ENCODE data around the gene SH3RF3. TPM values are rescaled to one million over a fixed set of nuclear protein-coding genes. Genes with fewer than 3 reads are reported as not detected.

Gene SH3RF3
- total and polyA plus RNA-seq, 9 of the 15 experiments (the other 6 are each of a cell fraction or from before 2014, with no cell fraction given): 0.02 TPM; not detected in 8

- Histone ChIP-seq H3K27me3 (ENCODE audit: control insufficient read depth in 2 of 2, insufficient read depth in 2 of 2, low read length in 2 of 2) (peaks cover 10 to 46% of the 10 kb centered on the region in 2 experiments; a peak in 3 of 5 replicates), H2AFZ (ENCODE audit: low read depth, low read length) (no peak overlapping the region), H3K36me3 (ENCODE audit: control insufficient read depth, insufficient read depth, low read length) (no peaks in the 10 kb centered on the region), H3K4me3 (no peak overlapping the region), H3K9ac (ENCODE audit: insufficient read depth in 1 of 2, low read depth in 2 of 2, low read length in 2 of 2) (no peak overlapping the region), H4K20me1 (replicated peaks; ENCODE audit: control insufficient read depth, insufficient read depth, low read length) (no peaks in the 10 kb centered on the region), H3K4me2 (ENCODE audit: insufficient read depth, low read length) (no peak overlapping the region), H3K27ac (ENCODE audit: extremely low read depth, low read depth, low read length) (no peak overlapping the region), H3K9me3 (replicated peaks; ENCODE audit: control insufficient read depth, insufficient read depth, low read depth, low read length) (no peaks in the 10 kb centered on the region), H3K4me1 (replicated peaks in 1 of 2; ENCODE audit: control insufficient read depth in 2 of 2, insufficient read depth in 2 of 2, low read length in 2 of 2) (no peaks in the 10 kb centered on the region), H3K9me1 (ENCODE audit: control insufficient read depth, insufficient read depth, low read length) (no peaks in the 10 kb centered on the region), H3K79me2 (ENCODE audit: control insufficient read depth, insufficient read depth, low read length) (no peaks in the 10 kb centered on the region)
- ChIA-PET CTCF (ENCODE audit: low intra/inter-chr PET ratio) (no interaction called here), POLR2A (no interaction called here)
- no TSS peak for BruUV-seq (replicated peaks)
- intact Hi-C loops (cut with micrococcal nuclease) (no loop called here), in situ Hi-C loops (cut with MboI) (no loop called here)
- DNase-seq (ENCODE audit: extremely low read depth in 1 of 4, low spot score in 3 of 4) (no peak), ATAC-seq (no peak), FAIRE-seq (no peak)
- WGBS (ENCODE audit: insufficient coverage, low coverage, missing lambda C conversion rate): 3% methylated on average over 6 of the region's 6 CpGs
- TF ChIP-seq ZNF655 (CRISPR knock-in tag; IDR thresholded peaks at IDR 0.05) (no peak), TAL1 (IDR thresholded peaks at IDR 0.05) (no peak), ZNF280A (IDR thresholded peaks at IDR 0.05; ENCODE audit: low read depth, partially characterized antibody) (no peak), ZNF253 (CRISPR knock-in tag; conservative IDR thresholded peaks at IDR 0.05) (no peak), DNMT1 (IDR thresholded peaks at IDR 0.05) (no peak)
- TF ChIP-seq, protein P1, sequence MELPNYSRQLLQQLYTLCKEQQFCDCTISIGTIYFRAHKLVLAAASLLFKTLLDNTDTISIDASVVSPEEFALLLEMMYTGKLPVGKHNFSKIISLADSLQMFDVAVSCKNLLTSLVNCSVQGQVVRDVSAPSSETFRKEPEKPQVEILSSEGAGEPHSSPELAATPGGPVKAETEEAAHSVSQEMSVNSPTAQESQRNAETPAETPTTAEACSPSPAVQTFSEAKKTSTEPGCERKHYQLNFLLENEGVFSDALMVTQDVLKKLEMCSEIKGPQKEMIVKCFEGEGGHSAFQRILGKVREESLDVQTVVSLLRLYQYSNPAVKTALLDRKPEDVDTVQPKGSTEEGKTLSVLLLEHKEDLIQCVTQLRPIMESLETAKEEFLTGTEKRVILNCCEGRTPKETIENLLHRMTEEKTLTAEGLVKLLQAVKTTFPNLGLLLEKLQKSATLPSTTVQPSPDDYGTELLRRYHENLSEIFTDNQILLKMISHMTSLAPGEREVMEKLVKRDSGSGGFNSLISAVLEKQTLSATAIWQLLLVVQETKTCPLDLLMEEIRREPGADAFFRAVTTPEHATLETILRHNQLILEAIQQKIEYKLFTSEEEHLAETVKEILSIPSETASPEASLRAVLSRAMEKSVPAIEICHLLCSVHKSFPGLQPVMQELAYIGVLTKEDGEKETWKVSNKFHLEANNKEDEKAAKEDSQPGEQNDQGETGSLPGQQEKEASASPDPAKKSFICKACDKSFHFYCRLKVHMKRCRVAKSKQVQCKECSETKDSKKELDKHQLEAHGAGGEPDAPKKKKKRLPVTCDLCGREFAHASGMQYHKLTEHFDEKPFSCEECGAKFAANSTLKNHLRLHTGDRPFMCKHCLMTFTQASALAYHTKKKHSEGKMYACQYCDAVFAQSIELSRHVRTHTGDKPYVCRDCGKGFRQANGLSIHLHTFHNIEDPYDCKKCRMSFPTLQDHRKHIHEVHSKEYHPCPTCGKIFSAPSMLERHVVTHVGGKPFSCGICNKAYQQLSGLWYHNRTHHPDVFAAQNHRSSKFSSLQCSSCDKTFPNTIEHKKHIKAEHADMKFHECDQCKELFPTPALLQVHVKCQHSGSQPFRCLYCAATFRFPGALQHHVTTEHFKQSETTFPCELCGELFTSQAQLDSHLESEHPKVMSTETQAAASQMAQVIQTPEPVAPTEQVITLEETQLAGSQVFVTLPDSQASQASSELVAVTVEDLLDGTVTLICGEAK (IDR thresholded peaks at IDR 0.05): no peak
- TF ChIP-seq, protein P1 (CRISPR knock-in tag; IDR thresholded peaks at IDR 0.05): no peak
- TF ChIP-seq, protein P2, sequence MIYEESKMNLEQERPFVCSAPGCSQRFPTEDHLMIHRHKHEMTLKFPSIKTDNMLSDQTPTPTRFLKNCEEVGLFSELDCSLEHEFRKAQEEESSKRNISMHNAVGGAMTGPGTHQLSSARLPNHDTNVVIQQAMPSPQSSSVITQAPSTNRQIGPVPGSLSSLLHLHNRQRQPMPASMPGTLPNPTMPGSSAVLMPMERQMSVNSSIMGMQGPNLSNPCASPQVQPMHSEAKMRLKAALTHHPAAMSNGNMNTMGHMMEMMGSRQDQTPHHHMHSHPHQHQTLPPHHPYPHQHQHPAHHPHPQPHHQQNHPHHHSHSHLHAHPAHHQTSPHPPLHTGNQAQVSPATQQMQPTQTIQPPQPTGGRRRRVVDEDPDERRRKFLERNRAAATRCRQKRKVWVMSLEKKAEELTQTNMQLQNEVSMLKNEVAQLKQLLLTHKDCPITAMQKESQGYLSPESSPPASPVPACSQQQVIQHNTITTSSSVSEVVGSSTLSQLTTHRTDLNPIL (CRISPR knock-in tag; IDR thresholded peaks at IDR 0.05): no peak
Observed at GRCh38 chr2:109301746-109302145, 172.7 kb downstream of the SH3RF3 start.
